HG02642 (cell line): ENCODE results near the gene JPT1.

ENCODE experiments used
- ATAC-seq: cut with Tn5 transposase; IDR thresholded peaks from one replicate; pipeline ENCODE4 v1.9.1; 2021; ENCODE audit warnings: mild to moderate bottlenecking; ENCODE audit not compliant: unreplicated experiment, poor library complexity

Gene JPT1

GRCh38 chr17:75109407-75110233 is 44.7 kb downstream of the JPT1 start, which contains the start of gene ARMC7:
ARMC7 (plus strand) TSS chr17:75109969; CDS start chr17:75110289, 320 bp downstream.
- ATAC-seq: peak; percentile 72

GRCh38 chr17:75109046-75109406 is 45.3 kb downstream of the JPT1 start:
- ATAC-seq: no peak

- no peak for ATAC-seq
Measured at GRCh38 chr17:75108193-75108592, 46.1 kb downstream of the JPT1 start.

- ATAC-seq: no peak
Measured at GRCh38 chr17:75105126-75106080, 48.9 kb downstream of the JPT1 start.

- ATAC-seq: no peak
Measured at GRCh38 chr17:75103601-75104554, 50.4 kb downstream of the JPT1 start.

- peak; percentile 40 for ATAC-seq
Measured at GRCh38 chr17:75102385-75102821, 51.9 kb downstream of the JPT1 start.

- ATAC-seq: no peak
Measured at GRCh38 chr17:75099881-75100595, 54.3 kb downstream of the JPT1 start.

GRCh38 chr17:75098861-75099260 is 55.5 kb downstream of the JPT1 start:
- no peak for ATAC-seq

GRCh38 chr17:75097865-75098264 is 56.4 kb downstream of the JPT1 start:
- ATAC-seq: no peak

GRCh38 chr17:75096082-75096625 is 58.2 kb downstream of the JPT1 start:
- ATAC-seq: no peak

- ATAC-seq: no peak
Measured at GRCh38 chr17:75094871-75095399, 59.4 kb downstream of the JPT1 start.

GRCh38 chr17:75093548-75094158 is 60.7 kb downstream of the JPT1 start:
- ATAC-seq: no peak

- no peak for ATAC-seq
Measured at GRCh38 chr17:75091855-75092327, 62.4 kb downstream of the JPT1 start.

GRCh38 chr17:75090871-75091854 is 63.1 kb downstream of the JPT1 start:
- no peak for ATAC-seq

GRCh38 chr17:75088465-75089417 is 65.6 kb downstream of the JPT1 start:
- ATAC-seq: peak; percentile 10
